ENCODE results near the gene DNAJC30. TPM values are rescaled to one million over a fixed set of nuclear protein-coding genes. Genes with fewer than 3 reads are reported as not detected.

DNAJC30 gene
- 1 to 10 TPM; 5.4 to 8.8 (median 7.0) TPM for total RNA-seq
- long read RNA-seq, transcript DNAJC30-201 (1 exons, 2,485 nt), result major isoform, 8 of 8 reads
- long read RNA-seq, partial matches to known transcripts, result 0 of 8 reads
- long read RNA-seq, other reads (novel, unspliced or antisense), result 0 of 8 reads

GRCh38 chr7:73683056-73683787, at the start of gene DNAJC30, which contains the start of gene BUD23:
DNAJC30 (minus strand) TSS chr7:73683453; CDS start chr7:73683423, 30 bp downstream.
BUD23 (plus strand) TSS chr7:73683597; CDS start chr7:73683626, 29 bp downstream.
- Histone ChIP-seq H3K27ac (peak within 1 kb of the TSS; percentile 31 to 73 (median 34)), H3K9me3 (no peaks in the 10 kb centered on the region), H3K36me3 (peaks cover 0 to 9% (median 2%) of the 10 kb centered on the region in 4 donors), H3K4me3 (peak within 1 kb of the TSS; percentile 71 to 99 (median 74)), H3K4me1 (peaks cover 0 to 29% (median 12%) of the 10 kb centered on the region in 4 donors), H3K27me3 (no peaks in the 10 kb centered on the region)
- TF ChIP-seq POLR2A (IDR thresholded peaks at IDR 0.05) (peak; percentile 74), CTCF (IDR thresholded peaks at IDR 0.05) (peak in 2 of 4 donors; percentile 10 to 18)
- ATAC-seq (peak; percentile 98 to 99 (median 98)), DNase-seq (peak; percentile 96 to 98 (median 97))
- WGBS (ENCODE audit: insufficient coverage, low coverage, low lambda C conversion rate, missing lambda C conversion rate), result 0% methylated on average over 25 of the region's 68 CpGs
- intact Hi-C loops (cut with DNase I), result no loop called here

- H3K27ac ChIP-seq, result no peak overlapping the region
- TF ChIP-seq POLR2A (IDR thresholded peaks at IDR 0.05) (no peak), CTCF (IDR thresholded peaks at IDR 0.05) (no peak)
- H3K9me3 ChIP-seq, result no peaks in the 10 kb centered on the region
- WGBS (ENCODE audit: insufficient coverage, low coverage, low lambda C conversion rate, missing lambda C conversion rate), result 56% methylated on average over 1 of the region's 2 CpGs
- no peak overlapping the region for H3K4me3 ChIP-seq
- DNase-seq (no peak), ATAC-seq (no peak)
- no peaks in the 10 kb centered on the region for H3K36me3 ChIP-seq
- intact Hi-C loops (cut with DNase I), result loop anchor here in 1 of 2 donors (10.0 kb wide), 1 partner anchor 122 kb away; no protein-coding TSS in a partner anchor
- no peaks in the 10 kb centered on the region for H3K4me1 ChIP-seq
- no peaks in the 10 kb centered on the region for H3K27me3 ChIP-seq
Observed at GRCh38 chr7:73732397-73732796, 49.1 kb upstream of the DNAJC30 start.

- no peaks in the 10 kb centered on the region for H3K36me3 ChIP-seq
- no peak overlapping the region for H3K4me3 ChIP-seq
- WGBS (ENCODE audit: insufficient coverage, low coverage, low lambda C conversion rate, missing lambda C conversion rate), result 8% methylated on average over 2 of the region's 3 CpGs
- intact Hi-C loops (cut with DNase I), result loop anchor here in 1 of 2 donors (10.0 kb wide), 1 partner anchor 124 kb away; no protein-coding TSS in a partner anchor
- H3K27me3 ChIP-seq, result no peaks in the 10 kb centered on the region
- no peak for DNase-seq
- no peak overlapping the region for H3K27ac ChIP-seq
- ATAC-seq, result no peak
- no peaks in the 10 kb centered on the region for H3K4me1 ChIP-seq
- no peaks in the 10 kb centered on the region for H3K9me3 ChIP-seq
- TF ChIP-seq POLR2A (IDR thresholded peaks at IDR 0.05) (no peak), CTCF (IDR thresholded peaks at IDR 0.05) (no peak)
Observed at GRCh38 chr7:73730485-73730884, 47.2 kb upstream of the DNAJC30 start.

GRCh38 chr7:73728551-73728950, 45.3 kb upstream of the DNAJC30 start:
- ATAC-seq, result no peak
- WGBS (ENCODE audit: insufficient coverage, low coverage, low lambda C conversion rate, missing lambda C conversion rate), result 53% methylated on average over 5 of the region's 5 CpGs
- intact Hi-C loops (cut with DNase I), result loop anchor here (5.0 to 10.0 kb wide), 3 partner anchors 54 to 121 kb away; partner anchors contain the start of gene MLXIPL (in 1 of the 2)
- Histone ChIP-seq H3K4me3 (no peak overlapping the region), H3K27me3 (no peaks in the 10 kb centered on the region), H3K4me1 (no peaks in the 10 kb centered on the region), H3K9me3 (no peaks in the 10 kb centered on the region), H3K27ac (no peak overlapping the region), H3K36me3 (no peaks in the 10 kb centered on the region)
- DNase-seq, result no peak
- TF ChIP-seq CTCF (IDR thresholded peaks at IDR 0.05) (no peak), POLR2A (IDR thresholded peaks at IDR 0.05) (no peak)
